Epithelial cell of esophagus (primary cell): ENCODE data around the gene PBX1.

Experiments used
- DNase-seq: peaks from one replicate; pipeline ENCODE4 v3.0.0; 2010; ENCODE audit warnings: low read depth
- H3K4me3 ChIP-seq: 2 replicates; pipeline ENCODE4 v1.5.1; 2011; ENCODE audit warnings: mild to moderate bottlenecking, low read length, control low read depth
- TF ChIP-seq, protein P1 (sequence below): IDR thresholded peaks from 2 replicates; pipeline ENCODE4 v1.5.1; 2011; ENCODE audit warnings: low read depth, mild to moderate bottlenecking, low read length, control low read depth, inconsistent platforms; ENCODE audit not compliant: insufficient read depth; ENCODE audit errors: missing control alignments

Gene PBX1

DNA sequence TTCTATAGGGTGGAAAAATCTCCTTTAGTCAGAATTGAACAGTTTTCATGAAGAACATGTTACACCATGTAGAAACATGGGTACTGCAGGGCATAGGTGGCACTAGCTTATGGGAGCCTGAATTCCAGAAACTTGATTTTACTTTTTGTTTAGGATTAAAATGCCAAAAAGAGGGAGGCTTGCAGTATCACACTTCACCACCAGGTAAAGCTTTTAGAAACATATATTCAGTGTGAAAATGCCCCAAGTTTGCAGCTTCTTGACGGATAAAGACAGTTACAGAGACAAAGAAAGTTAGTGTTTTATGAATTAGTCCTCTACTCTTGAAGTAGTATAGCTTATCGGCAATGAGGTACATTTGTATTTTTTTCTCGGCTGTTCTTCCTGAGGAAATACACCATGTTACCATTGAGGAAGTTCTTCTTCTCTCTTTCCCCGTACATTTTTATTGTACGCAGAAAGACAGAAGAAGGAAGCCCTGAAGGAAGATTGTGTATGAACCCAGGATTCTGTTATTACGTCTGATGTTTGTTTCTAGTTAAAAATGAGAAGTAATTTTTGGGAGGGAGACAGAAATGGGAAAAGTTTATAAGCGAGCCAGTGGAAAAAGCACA lies 66.1 kb downstream of the PBX1 start:
- H3K4me3 ChIP-seq = no peak overlapping the region
- no peak for DNase-seq
- TF ChIP-seq, protein P1, sequence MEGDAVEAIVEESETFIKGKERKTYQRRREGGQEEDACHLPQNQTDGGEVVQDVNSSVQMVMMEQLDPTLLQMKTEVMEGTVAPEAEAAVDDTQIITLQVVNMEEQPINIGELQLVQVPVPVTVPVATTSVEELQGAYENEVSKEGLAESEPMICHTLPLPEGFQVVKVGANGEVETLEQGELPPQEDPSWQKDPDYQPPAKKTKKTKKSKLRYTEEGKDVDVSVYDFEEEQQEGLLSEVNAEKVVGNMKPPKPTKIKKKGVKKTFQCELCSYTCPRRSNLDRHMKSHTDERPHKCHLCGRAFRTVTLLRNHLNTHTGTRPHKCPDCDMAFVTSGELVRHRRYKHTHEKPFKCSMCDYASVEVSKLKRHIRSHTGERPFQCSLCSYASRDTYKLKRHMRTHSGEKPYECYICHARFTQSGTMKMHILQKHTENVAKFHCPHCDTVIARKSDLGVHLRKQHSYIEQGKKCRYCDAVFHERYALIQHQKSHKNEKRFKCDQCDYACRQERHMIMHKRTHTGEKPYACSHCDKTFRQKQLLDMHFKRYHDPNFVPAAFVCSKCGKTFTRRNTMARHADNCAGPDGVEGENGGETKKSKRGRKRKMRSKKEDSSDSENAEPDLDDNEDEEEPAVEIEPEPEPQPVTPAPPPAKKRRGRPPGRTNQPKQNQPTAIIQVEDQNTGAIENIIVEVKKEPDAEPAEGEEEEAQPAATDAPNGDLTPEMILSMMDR = peak; percentile 53

GRCh38 chr1:164628772-164629171 lies 69.8 kb downstream of the PBX1 start:
- DNase-seq = no peak
- no peak overlapping the region for H3K4me3 ChIP-seq
- TF ChIP-seq, protein P1 = no peak

DNA sequence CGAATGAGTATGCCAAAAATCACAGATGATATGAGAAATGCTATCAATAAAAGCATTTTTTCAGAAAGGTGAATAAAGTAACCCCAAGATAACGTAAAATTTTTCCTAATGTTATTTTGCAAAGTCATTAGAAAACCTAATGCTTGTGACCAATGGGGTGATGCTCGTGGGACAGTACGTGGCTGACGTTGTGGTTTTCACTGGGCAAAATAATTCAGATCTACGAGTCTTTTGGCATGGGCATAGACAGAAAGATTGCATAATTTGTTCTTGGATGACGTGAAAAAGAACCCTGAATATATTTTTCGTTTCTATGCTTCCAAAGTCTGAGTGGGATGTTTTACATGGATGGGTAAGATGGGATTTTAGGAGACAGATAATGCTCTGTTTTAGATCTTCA lies 71.0 kb downstream of the PBX1 start:
- TF ChIP-seq, protein P1 = no peak
- no peak for DNase-seq
- no peak overlapping the region for H3K4me3 ChIP-seq

DNA sequence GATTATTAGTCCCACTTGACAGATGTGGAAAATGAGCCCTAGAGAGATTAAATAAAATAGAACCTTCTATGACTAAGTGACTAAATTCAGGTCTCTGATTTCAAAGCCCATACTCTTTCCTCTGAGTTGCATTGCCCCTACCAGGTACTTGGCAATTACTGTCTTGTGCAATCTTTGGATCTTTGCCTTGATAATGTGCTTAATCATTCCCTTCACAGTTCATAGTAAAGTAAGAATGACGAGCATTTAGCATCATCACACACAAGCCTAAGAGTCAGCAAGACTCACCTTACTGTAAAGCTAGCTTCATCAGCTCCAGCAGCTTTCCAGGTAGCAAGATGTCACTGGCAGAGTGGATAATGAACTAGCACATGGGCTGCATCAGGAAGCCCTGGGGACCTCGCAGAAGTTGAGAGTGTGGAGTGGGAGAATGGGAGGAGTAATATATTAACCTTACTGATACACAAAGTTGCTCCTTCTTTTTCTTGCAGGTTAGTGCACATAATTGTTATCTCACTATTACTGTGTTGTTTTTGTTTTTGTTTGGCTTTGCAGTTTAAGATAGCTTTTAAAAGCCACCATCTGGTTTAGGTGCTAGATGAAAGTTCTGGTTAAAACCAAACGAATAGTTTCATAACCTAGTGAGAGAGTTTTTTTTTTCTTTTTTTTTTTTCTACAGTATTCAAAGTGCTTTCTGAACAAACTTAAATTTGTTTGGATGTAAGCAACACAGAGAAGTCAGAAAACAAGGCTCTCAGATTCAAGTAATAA lies 71.8 kb downstream of the PBX1 start:
- peak; percentile 93 for DNase-seq
- no peak overlapping the region for H3K4me3 ChIP-seq

DNA sequence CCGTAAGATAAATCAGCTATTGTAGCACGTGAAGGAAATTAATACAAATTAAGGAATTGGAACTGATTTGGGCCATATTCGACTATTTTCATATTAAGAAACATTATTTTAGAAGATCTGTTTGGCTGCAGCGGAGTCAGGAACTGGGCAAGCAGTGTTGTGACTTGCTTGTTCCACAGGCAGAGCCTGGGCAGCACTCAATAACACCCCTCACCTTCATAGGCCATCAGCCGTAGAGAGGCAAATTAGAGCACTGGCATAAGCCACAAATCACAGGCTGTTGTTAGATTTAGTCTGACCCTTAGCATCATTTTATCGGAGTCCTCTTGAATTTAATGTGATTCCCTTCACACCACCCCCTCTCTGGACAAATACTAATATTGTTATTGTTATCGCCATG lies 72.8 kb downstream of the PBX1 start:
- DNase-seq = no peak
- no peak overlapping the region for H3K4me3 ChIP-seq
- TF ChIP-seq, protein P1 = no peak

More for the DNA sequence above, 71.8 kb downstream of the PBX1 start:
- TF ChIP-seq, protein P1 = no peak

GRCh38 chr1:164633997-164634396 lies 75.0 kb downstream of the PBX1 start:
- no peak overlapping the region for H3K4me3 ChIP-seq
- TF ChIP-seq, protein P1 = no peak
- DNase-seq = no peak
